ENCODE measurements around the gene KIFC3. TPM values are rescaled to one million over a fixed set of nuclear protein-coding genes. Genes with fewer than 3 reads are reported as not detected.

KIFC3 gene
- total and polyA plus RNA-seq, 8 donors: 41.4 to 96.8 (median 60.0) TPM

DNA sequence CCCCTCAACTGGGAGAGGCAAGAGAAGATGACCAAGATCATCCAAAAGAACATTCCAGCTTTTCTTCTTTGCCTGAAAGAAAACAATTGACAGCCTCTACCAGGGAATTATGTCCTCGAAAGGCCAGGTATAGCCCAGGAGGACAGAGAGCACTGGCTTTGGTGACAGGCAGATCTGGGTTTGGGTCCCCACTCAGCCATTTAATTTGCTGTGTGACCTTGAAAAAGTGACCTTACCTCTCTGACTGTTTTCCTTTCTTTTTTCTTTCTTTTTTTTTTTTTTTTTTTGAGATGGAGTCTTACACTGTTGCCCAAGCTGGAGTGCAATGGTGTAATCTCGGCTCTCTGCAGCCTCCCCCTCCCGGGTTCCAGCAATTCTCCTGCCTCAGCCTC, 27.7 kb upstream of the KIFC3 start:
- H3K4me1 ChIP-seq: no peaks in the 10 kb centered on the region
- no peaks in the 10 kb centered on the region for H3K36me3 ChIP-seq
- TF ChIP-seq, protein P1, sequence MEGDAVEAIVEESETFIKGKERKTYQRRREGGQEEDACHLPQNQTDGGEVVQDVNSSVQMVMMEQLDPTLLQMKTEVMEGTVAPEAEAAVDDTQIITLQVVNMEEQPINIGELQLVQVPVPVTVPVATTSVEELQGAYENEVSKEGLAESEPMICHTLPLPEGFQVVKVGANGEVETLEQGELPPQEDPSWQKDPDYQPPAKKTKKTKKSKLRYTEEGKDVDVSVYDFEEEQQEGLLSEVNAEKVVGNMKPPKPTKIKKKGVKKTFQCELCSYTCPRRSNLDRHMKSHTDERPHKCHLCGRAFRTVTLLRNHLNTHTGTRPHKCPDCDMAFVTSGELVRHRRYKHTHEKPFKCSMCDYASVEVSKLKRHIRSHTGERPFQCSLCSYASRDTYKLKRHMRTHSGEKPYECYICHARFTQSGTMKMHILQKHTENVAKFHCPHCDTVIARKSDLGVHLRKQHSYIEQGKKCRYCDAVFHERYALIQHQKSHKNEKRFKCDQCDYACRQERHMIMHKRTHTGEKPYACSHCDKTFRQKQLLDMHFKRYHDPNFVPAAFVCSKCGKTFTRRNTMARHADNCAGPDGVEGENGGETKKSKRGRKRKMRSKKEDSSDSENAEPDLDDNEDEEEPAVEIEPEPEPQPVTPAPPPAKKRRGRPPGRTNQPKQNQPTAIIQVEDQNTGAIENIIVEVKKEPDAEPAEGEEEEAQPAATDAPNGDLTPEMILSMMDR (IDR thresholded peaks at IDR 0.05): no peak
- DNase-seq (no peak), ATAC-seq (no peak)
- intact Hi-C loops (cut with DNase I): no loop called here
- no peaks in the 10 kb centered on the region for H3K9me3 ChIP-seq
- H3K4me3 ChIP-seq: no peak overlapping the region
- no peaks in the 10 kb centered on the region for H3K27me3 ChIP-seq
- H3K27ac ChIP-seq: no peak overlapping the region

DNA sequence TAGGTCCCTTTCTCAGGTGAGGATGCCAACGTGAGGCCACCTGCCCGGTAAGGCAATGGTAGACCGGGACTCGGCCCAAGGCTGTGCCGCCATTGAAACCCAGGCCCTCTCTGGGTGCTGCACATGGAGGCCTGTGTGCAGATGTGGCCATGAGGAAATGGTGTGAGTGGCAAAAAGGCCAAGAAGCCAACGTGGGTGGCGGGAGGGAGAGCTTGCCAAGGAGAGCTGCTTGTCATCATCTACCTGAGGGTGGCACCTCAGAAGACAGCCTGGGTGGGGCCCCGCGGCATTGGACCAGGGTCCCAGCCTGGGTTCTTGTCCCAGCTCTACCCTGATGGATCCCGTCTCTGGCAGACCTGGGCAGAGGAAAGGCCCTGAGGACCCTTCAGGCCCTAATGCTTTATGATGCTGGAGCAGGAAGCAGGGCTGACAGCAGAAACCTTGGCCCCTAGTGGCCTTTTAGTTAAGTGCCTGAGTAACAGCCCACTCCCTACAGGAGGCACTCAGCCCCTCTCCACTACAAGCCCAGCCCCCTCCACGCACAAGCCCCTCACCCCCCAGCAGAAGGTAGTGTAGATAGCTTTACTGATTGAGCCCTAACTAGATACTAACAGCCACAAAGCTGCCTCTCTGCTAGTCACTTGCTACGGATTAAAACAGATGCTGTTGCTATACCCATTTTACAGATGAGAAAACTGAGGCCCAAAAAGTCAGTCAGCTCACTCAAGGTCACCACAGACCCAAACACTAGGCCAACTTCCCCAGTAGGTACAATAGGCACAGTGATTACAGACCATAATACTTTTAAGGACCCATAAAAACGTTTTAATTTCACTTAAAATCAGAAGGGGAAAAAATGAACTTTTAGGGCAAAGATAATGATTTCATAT, 26.2 kb upstream of the KIFC3 start:
- intact Hi-C loops (cut with DNase I): no loop called here
- Histone ChIP-seq H3K36me3 (no peaks in the 10 kb centered on the region), H3K4me3 (no peak overlapping the region), H3K4me1 (no peaks in the 10 kb centered on the region), H3K9me3 (no peaks in the 10 kb centered on the region), H3K27ac (no peak overlapping the region), H3K27me3 (no peaks in the 10 kb centered on the region)
- TF ChIP-seq, protein P1 (IDR thresholded peaks at IDR 0.05): no peak
- no peak for DNase-seq
- no peak for ATAC-seq

DNA sequence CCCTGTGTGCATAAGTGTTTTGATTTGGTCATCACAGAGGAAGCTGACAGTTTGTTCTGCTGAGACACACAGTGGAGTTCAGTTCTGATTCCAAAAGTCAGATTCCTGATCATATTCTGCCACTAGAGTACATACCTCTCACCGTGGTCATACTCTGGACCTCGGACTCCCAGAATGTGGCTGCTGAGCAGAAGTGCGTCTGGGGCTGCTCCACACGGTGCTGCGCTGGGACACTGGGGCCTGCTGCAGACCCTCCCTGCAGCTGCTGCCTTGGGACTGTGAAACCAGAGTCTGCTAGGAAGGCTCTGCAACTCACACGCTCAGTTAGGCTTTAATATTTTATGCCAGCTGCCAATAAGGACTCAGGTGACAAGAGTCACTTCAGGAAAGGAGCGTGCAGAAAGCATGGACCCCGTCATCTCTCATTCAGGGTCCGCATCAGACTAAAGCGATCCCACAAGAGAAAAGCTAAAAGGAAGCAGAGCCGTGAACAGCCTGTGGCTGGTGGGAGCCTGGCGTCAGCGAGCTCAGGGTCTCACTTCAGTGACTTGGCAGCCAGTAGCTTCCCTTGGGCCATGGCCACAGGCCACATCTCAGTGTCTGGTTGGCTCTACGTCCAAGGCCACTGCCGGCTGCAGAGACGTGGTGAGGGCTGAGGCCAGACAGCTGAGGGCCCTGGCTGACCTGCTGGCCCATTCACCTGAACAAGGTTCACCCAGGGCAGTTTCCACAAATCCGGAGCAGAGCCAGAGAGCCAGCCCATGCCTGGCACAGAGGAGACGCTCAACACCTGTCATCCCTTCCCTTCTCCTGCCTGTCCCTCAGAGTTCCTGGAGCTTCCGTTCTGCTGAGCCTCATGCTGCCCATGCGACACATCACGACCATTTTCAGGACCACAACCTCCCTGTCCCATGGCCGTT, 24.7 kb upstream of the KIFC3 start:
- ATAC-seq: no peak
- intact Hi-C loops (cut with DNase I): no loop called here

DNA sequence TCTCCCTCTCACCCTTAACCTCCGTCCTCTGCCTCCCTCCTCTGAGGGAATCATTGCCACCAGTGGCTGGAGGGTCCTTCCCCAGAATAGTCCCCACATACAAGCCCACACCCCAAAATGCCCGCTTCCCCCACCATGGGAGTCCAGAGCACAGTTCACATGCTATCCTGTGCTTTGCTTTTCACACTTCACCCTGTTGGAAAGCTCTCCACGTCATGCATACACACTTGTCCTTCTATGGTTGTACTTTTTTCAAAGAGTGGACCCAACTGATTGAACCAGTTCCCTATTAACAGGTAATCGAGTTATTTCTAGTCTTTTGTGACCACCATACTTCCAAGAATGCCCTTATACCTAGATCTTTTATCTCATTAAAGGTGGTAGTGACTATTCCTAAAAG, 23.8 kb upstream of the KIFC3 start:
- Histone ChIP-seq H3K4me1 (peaks cover 0 to 2% of the 10 kb centered on the region in 2 donors), H3K27me3 (no peaks in the 10 kb centered on the region), H3K27ac (no peak overlapping the region), H3K4me3 (no peak overlapping the region), H3K36me3 (no peaks in the 10 kb centered on the region), H3K9me3 (no peaks in the 10 kb centered on the region)
- no peak for ATAC-seq
- no peak for DNase-seq
- TF ChIP-seq, protein P1 (IDR thresholded peaks at IDR 0.05): no peak
- intact Hi-C loops (cut with DNase I): no loop called here

More for the DNA sequence above, 24.7 kb upstream of the KIFC3 start:
- Histone ChIP-seq H3K9me3 (no peaks in the 10 kb centered on the region), H3K36me3 (no peaks in the 10 kb centered on the region), H3K4me3 (no peak overlapping the region), H3K27me3 (no peaks in the 10 kb centered on the region), H3K4me1 (no peaks in the 10 kb centered on the region), H3K27ac (no peak overlapping the region)
- TF ChIP-seq, protein P1 (IDR thresholded peaks at IDR 0.05): no peak
- no peak for DNase-seq

Data from left lung (tissue), 10 donors.